Endothelial cell of umbilical vein (primary cell): ENCODE data around the gene PRSS53. TPM values are rescaled to one million over a fixed set of nuclear protein-coding genes. Genes with fewer than 3 reads are reported as not detected.
A peak's percentile ranks its signal among the peaks of the same experiment; 100 is the strongest.

ENCODE experiments used
- BruUV-seq: library from RNA; stranded (reverse); fragments of 400-500 nt; replicated peaks from 2 replicates; lab custom pipeline; 2021; lab: Mats Ljungman, UMichigan
- CTCF ChIA-PET: fragments of 300-600, 350-600 bp; sonication (Branson Sonifier 250); formaldehyde crosslinking; loops from one replicate; lab custom pipeline; 2021; ENCODE audit warnings: antibody characterized with exemption, inconsistent platforms; lab: Charles Lee
- POLR2A ChIA-PET: fragments of 300-600, 350-600 bp; sonication (Branson Sonifier 250); formaldehyde crosslinking; loops from one replicate; lab custom pipeline; 2021; ENCODE audit warnings: antibody characterized with exemption, inconsistent platforms; lab: Charles Lee
- DNase-seq: peaks from one replicate; pipeline ENCODE4 v3.0.0-alpha.2; 2011; ENCODE audit warnings: low read depth, low spot score
- FAIRE-seq: peaks from 2 replicates; lab custom pipeline; 2011; peaks lifted over from hg19 to GRCh38; lab: Jason Lieb, UNC
- H2AFZ ChIP-seq: 2 replicates; pipeline ENCODE4 v1.6.0; 2012; ENCODE audit warnings: low read depth, low read length, control low read depth, inconsistent platforms
- H3K27ac ChIP-seq: 2 replicates; pipeline ENCODE4 v1.5.1; 2011; ENCODE audit warnings: low read depth, mild to moderate bottlenecking, control low read depth, low read length, moderate library complexity; ENCODE audit not compliant: insufficient read depth
- H3K27me3 ChIP-seq, 2 experiments: 2 replicates each; pipeline versions ENCODE4 v1.6.0 to v1.6.1; 2011; ENCODE audit warnings: low read length in 2 of 2, mixed read lengths in 1 of 2; ENCODE audit not compliant: control insufficient read depth in 2 of 2, insufficient read depth in 2 of 2
- H3K36me3 ChIP-seq, 2 experiments: 2 replicates in 1 of 2; 3 replicates in 1 of 2; pipeline ENCODE4 v1.5.1; 2011; ENCODE audit warnings: low read length in 2 of 2, mild to moderate bottlenecking in 1 of 2, moderate library complexity in 1 of 2; ENCODE audit not compliant: control insufficient read depth in 2 of 2, insufficient read depth in 2 of 2; ENCODE audit errors: extremely low read depth in 1 of 2
- H3K4me1 ChIP-seq: 3 replicates; pipeline ENCODE4 v1.5.1; 2011; ENCODE audit warnings: mild to moderate bottlenecking, low read length; ENCODE audit not compliant: control insufficient read depth, insufficient read depth; ENCODE audit errors: extremely low read depth
- H3K4me2 ChIP-seq: 2 replicates; pipeline ENCODE4 v1.6.1; 2011; ENCODE audit warnings: low read length, control low read depth, mixed read lengths; ENCODE audit not compliant: insufficient read depth
- H3K4me3 ChIP-seq, 3 experiments: fragments of 200-600 bp in 1 of 3; sonication (generic), shearing (Covaris generic) in 1 of 3; replicated peaks in 1 of 3; 2 replicates each; pipeline ENCODE4 v1.5.1; 2011 to 2016; ENCODE audit warnings: control low read depth in 3 of 3, low read length in 3 of 3, mild to moderate bottlenecking in 2 of 3, inconsistent platforms in 1 of 3, low read depth in 1 of 3, moderate library complexity in 1 of 3; ENCODE audit not compliant: insufficient read depth in 1 of 3
- H3K79me2 ChIP-seq: 2 replicates; pipeline ENCODE4 v1.6.0; 2012; ENCODE audit warnings: low read length, inconsistent platforms; ENCODE audit not compliant: control insufficient read depth, insufficient read depth
- H3K9ac ChIP-seq: replicated peaks from 2 replicates; pipeline ENCODE3; 2011; ENCODE audit warnings: low read length, control low read depth; ENCODE audit not compliant: insufficient read depth; ENCODE audit errors: extremely low read depth
- H3K9me1 ChIP-seq: replicated peaks from 3 replicates; pipeline ENCODE4 v1.6.0; 2011; ENCODE audit warnings: mild to moderate bottlenecking, low read length; ENCODE audit not compliant: control insufficient read depth, insufficient read depth; ENCODE audit errors: extremely low read depth
- H3K9me3 ChIP-seq: replicated peaks from 2 replicates; pipeline ENCODE4 v1.5.1; 2012; ENCODE audit warnings: low read length, inconsistent platforms; ENCODE audit not compliant: control insufficient read depth, insufficient read depth
- H4K20me1 ChIP-seq: replicated peaks from 2 replicates; pipeline ENCODE3; 2011; ENCODE audit warnings: mild to moderate bottlenecking, low read length; ENCODE audit not compliant: control insufficient read depth, insufficient read depth; ENCODE audit errors: extremely low read depth
- CTCF ChIP-seq, 2 donors: IDR thresholded peaks; 1 replicate in 1 of 2; 2 replicates in 1 of 2; pipeline ENCODE4 v1.5.1; 2011; ENCODE audit warnings: low read length in 2 of 2, mild to moderate bottlenecking in 2 of 2, moderate library complexity in 2 of 2, control low read depth in 1 of 2, inconsistent platforms in 1 of 2, low read depth in 1 of 2; ENCODE audit not compliant: insufficient read depth in 1 of 2; ENCODE audit errors: extremely low read depth in 1 of 2
- EZH2 ChIP-seq: IDR thresholded peaks from 2 replicates; pipeline ENCODE4 v1.6.1; 2012; ENCODE audit warnings: borderline replicate concordance, low read depth, mild to moderate bottlenecking, moderate library complexity, low read length, inconsistent platforms; ENCODE audit not compliant: severe bottlenecking
- FOS ChIP-seq: IDR thresholded peaks from 2 replicates; pipeline ENCODE4 v1.6.1; 2011; ENCODE audit warnings: mild to moderate bottlenecking, low read length, moderate library complexity, borderline replicate concordance; ENCODE audit not compliant: insufficient read depth
- GATA2 ChIP-seq: IDR thresholded peaks from 2 replicates; pipeline ENCODE4 v1.7.0; 2011; ENCODE audit warnings: low read depth, mild to moderate bottlenecking, moderate library complexity, mixed read lengths, low read length; ENCODE audit not compliant: insufficient read length, insufficient read depth
- JUN ChIP-seq: IDR thresholded peaks from 2 replicates; pipeline ENCODE4 v1.6.1; 2011; ENCODE audit warnings: borderline replicate concordance, low read depth; ENCODE audit not compliant: insufficient read length, insufficient read depth
- MAX ChIP-seq: IDR thresholded peaks from 2 replicates; pipeline ENCODE4 v1.6.1; 2011; ENCODE audit not compliant: insufficient read depth, insufficient read length
- MYC ChIP-seq: IDR thresholded peaks from one replicate; pipeline ENCODE4 v1.6.1; 2011; ENCODE audit warnings: mild to moderate bottlenecking, low read depth, low read length
- POLR2A ChIP-seq: IDR thresholded peaks from 2 replicates; pipeline ENCODE4 v1.6.1; 2012; ENCODE audit warnings: low read depth, mild to moderate bottlenecking, control low read depth, low read length
- POLR2AphosphoS5 ChIP-seq: IDR thresholded peaks from 2 replicates; pipeline ENCODE4 v1.6.1; 2012; ENCODE audit warnings: low read depth, mild to moderate bottlenecking, control low read depth, low read length, moderate library complexity; ENCODE audit not compliant: insufficient read depth
- dilution Hi-C: fragments of 300-500 bp; cut with MboI; formaldehyde crosslinking; loops from one replicate; pipeline ENCODE4 v1.15.0; 2019; ENCODE audit warnings: low sequenced_read_pairs; ENCODE audit not compliant: extremely low pct_ligation_motif_present
- intact Hi-C: fragments of 100-400 bp; cut with micrococcal nuclease; formaldehyde crosslinking; loops from one replicate; pipeline ENCODE4 v1.10.0; 2022
- polyA plus RNA-seq, 4 experiments: library from polyadenylated mRNA; depleted of rRNA in 3 of 4; stranded (reverse) in 3 of 4; unstranded in 1 of 4; fragments of >200 nt; gene quantifications; 2 replicates each; pipeline versions ENCODE4 v1.2.1 to v1.2.3, GENCODE V29; 2011 to 2012; ENCODE audit warnings: missing spikeins in 1 of 4
- total RNA-seq: library from RNA; stranded (reverse); gene quantifications from 2 replicates; pipeline ENCODE4 v1.2.3, GENCODE V29; 2021

PRSS53 gene
- total and polyA plus RNA-seq, 2 donors (not counting 3 experiments of a cell fraction or from before 2014, with no cell fraction given): 2.8 to 3.5 TPM

- H3K4me1 ChIP-seq: peaks cover 12% of the 10 kb centered on the region
- no peak for TF ChIP-seq JUN
- H3K9me1 ChIP-seq: no peaks in the 10 kb centered on the region
- no peaks in the 10 kb centered on the region for H3K27me3 ChIP-seq
- ChIA-PET CTCF (interaction anchor here (0.8 to 1.0 kb wide), 2 partner anchors 13 to 29 kb away, joined by 3 read pairs; no protein-coding TSS in a partner anchor), POLR2A (no interaction called here)
- no TSS peak for BruUV-seq
- no peak overlapping the region for H2AFZ ChIP-seq
- no peak overlapping the region for H3K9ac ChIP-seq
- H3K36me3 ChIP-seq: peaks cover 10 to 31% of the 10 kb centered on the region in 2 experiments
- H4K20me1 ChIP-seq: no peaks in the 10 kb centered on the region
- H3K27ac ChIP-seq: no peak overlapping the region
- H3K4me3 ChIP-seq: no peak overlapping the region
- no peak overlapping the region for H3K4me2 ChIP-seq
- dilution Hi-C loops: no loop called here
- H3K9me3 ChIP-seq: no peaks in the 10 kb centered on the region
- H3K79me2 ChIP-seq: peaks cover 16% of the 10 kb centered on the region
- FAIRE-seq (no peak), DNase-seq (peak; percentile 13)
- intact Hi-C loops: no loop called here
Observed at GRCh38 chr16:31113121-31114120, 24.7 kb upstream of the PRSS53 start.

GRCh38 chr16:31112711-31113110 is 24.0 kb upstream of the PRSS53 start:
- CTCF ChIA-PET: no interaction called here
- POLR2A ChIA-PET: no interaction called here
- dilution Hi-C loops (no loop called here), intact Hi-C loops (no loop called here)
- H3K4me2 ChIP-seq: no peak overlapping the region
- H4K20me1 ChIP-seq: no peaks in the 10 kb centered on the region
- H3K27me3 ChIP-seq: no peaks in the 10 kb centered on the region
- no peaks in the 10 kb centered on the region for H3K9me3 ChIP-seq
- H3K27ac ChIP-seq: no peak overlapping the region
- H3K79me2 ChIP-seq: peaks cover 11% of the 10 kb centered on the region
- no peak for FAIRE-seq
- H3K9ac ChIP-seq: no peak overlapping the region
- H3K9me1 ChIP-seq: no peaks in the 10 kb centered on the region
- BruUV-seq: no TSS peak
- H3K36me3 ChIP-seq: peaks cover 10 to 31% of the 10 kb centered on the region in 2 experiments
- no peak overlapping the region for H2AFZ ChIP-seq
- DNase-seq: no peak
- H3K4me1 ChIP-seq: peaks cover 12% of the 10 kb centered on the region
- H3K4me3 ChIP-seq: no peak overlapping the region
- TF ChIP-seq FOS (no peak), JUN (no peak), POLR2A (no peak), CTCF (IDR thresholded peaks at IDR 0.05; ENCODE audit: extremely low read depth in 1 of 2, insufficient read depth in 1 of 2, low read depth in 1 of 2, low read length in 2 of 2) (no peak), POLR2AphosphoS5 (no peak), MAX (no peak), EZH2 (no peak), GATA2 (no peak), MYC (no peak)
